ENCODE data around the gene SPRR3. TPM values are rescaled to one million over a fixed set of nuclear protein-coding genes. Genes with fewer than 3 reads are reported as not detected.

SPRR3 gene
- total RNA-seq: not detected

GRCh38 chr1:153001382-153001781 lies at the start of gene SPRR3:
SPRR3 (plus strand) TSS chr1:153001749; CDS start chr1:153003021, 1,272 bp downstream.
- no peaks in the 10 kb centered on the region for H3K27me3 ChIP-seq (ENCODE audit: control insufficient read depth in 3 of 3, insufficient read depth in 3 of 3, low read length in 3 of 3)
- peaks cover 0 to 2% (median 0%) of the 10 kb centered on the region in 3 donors for H3K9me3 ChIP-seq (ENCODE audit: control insufficient read depth in 3 of 3, low read length in 3 of 3)
- no peaks in the 10 kb centered on the region for H3K36me3 ChIP-seq (ENCODE audit: control insufficient read depth in 3 of 3, insufficient read depth in 3 of 3, low read length in 3 of 3)
- no peaks in the 10 kb centered on the region for H3K4me1 ChIP-seq (ENCODE audit: control insufficient read depth in 3 of 3, insufficient read depth in 3 of 3, low read length in 3 of 3)
- H3K27ac ChIP-seq (ENCODE audit: low read depth, low read length): no peak within 1 kb of the TSS
- no peak within 1 kb of the TSS for H3K9ac ChIP-seq (ENCODE audit: low read depth in 1 of 3, low read length in 3 of 3)
- no peak within 1 kb of the TSS for H3K4me3 ChIP-seq (ENCODE audit: low read length in 3 of 3)

- Histone ChIP-seq H3K4me1 (ENCODE audit: control insufficient read depth in 3 of 3, insufficient read depth in 3 of 3, low read length in 3 of 3) (no peaks in the 10 kb centered on the region), H3K9me3 (ENCODE audit: control insufficient read depth in 3 of 3, low read length in 3 of 3) (no peaks in the 10 kb centered on the region), H3K27ac (ENCODE audit: low read depth, low read length) (no peak overlapping the region), H3K9ac (ENCODE audit: low read depth in 1 of 3, low read length in 3 of 3) (no peak overlapping the region), H3K36me3 (ENCODE audit: control insufficient read depth in 3 of 3, insufficient read depth in 3 of 3, low read length in 3 of 3) (no peaks in the 10 kb centered on the region), H3K4me3 (ENCODE audit: low read length in 3 of 3) (no peak overlapping the region), H3K27me3 (ENCODE audit: control insufficient read depth in 3 of 3, insufficient read depth in 3 of 3, low read length in 3 of 3) (peaks cover 0 to 3% (median 0%) of the 10 kb centered on the region in 3 donors)
Observed at GRCh38 chr1:152953761-152954160, 47.8 kb upstream of the SPRR3 start.

GRCh38 chr1:152954436-152954835 lies 47.1 kb upstream of the SPRR3 start:
- Histone ChIP-seq H3K27me3 (ENCODE audit: control insufficient read depth in 3 of 3, insufficient read depth in 3 of 3, low read length in 3 of 3) (peaks cover 0 to 3% (median 0%) of the 10 kb centered on the region in 3 donors), H3K36me3 (ENCODE audit: control insufficient read depth in 3 of 3, insufficient read depth in 3 of 3, low read length in 3 of 3) (no peaks in the 10 kb centered on the region), H3K9me3 (ENCODE audit: control insufficient read depth in 3 of 3, low read length in 3 of 3) (no peaks in the 10 kb centered on the region), H3K4me1 (ENCODE audit: control insufficient read depth in 3 of 3, insufficient read depth in 3 of 3, low read length in 3 of 3) (no peaks in the 10 kb centered on the region), H3K27ac (ENCODE audit: low read depth, low read length) (no peak overlapping the region), H3K4me3 (ENCODE audit: low read length in 3 of 3) (no peak overlapping the region), H3K9ac (ENCODE audit: low read depth in 1 of 3, low read length in 3 of 3) (no peak overlapping the region)

- H3K36me3 ChIP-seq (ENCODE audit: control insufficient read depth in 3 of 3, insufficient read depth in 3 of 3, low read length in 3 of 3): no peaks in the 10 kb centered on the region
- H3K4me1 ChIP-seq (ENCODE audit: control insufficient read depth in 3 of 3, insufficient read depth in 3 of 3, low read length in 3 of 3): no peaks in the 10 kb centered on the region
- H3K9ac ChIP-seq (ENCODE audit: low read depth in 1 of 3, low read length in 3 of 3): no peak overlapping the region
- H3K27me3 ChIP-seq (ENCODE audit: control insufficient read depth in 3 of 3, insufficient read depth in 3 of 3, low read length in 3 of 3): peaks cover 0 to 4% (median 3%) of the 10 kb centered on the region in 3 donors
- peaks cover 0 to 3% (median 0%) of the 10 kb centered on the region in 3 donors for H3K9me3 ChIP-seq (ENCODE audit: control insufficient read depth in 3 of 3, low read length in 3 of 3)
- H3K4me3 ChIP-seq (ENCODE audit: low read length in 3 of 3): no peak overlapping the region
- H3K27ac ChIP-seq (ENCODE audit: low read depth, low read length): no peak overlapping the region
Observed at GRCh38 chr1:152957561-152957960, 44.0 kb upstream of the SPRR3 start.

- H3K4me3 ChIP-seq (ENCODE audit: low read length in 3 of 3): no peak overlapping the region
- no peak overlapping the region for H3K9ac ChIP-seq (ENCODE audit: low read depth in 1 of 3, low read length in 3 of 3)
- no peaks in the 10 kb centered on the region for H3K4me1 ChIP-seq (ENCODE audit: control insufficient read depth in 3 of 3, insufficient read depth in 3 of 3, low read length in 3 of 3)
- H3K9me3 ChIP-seq (ENCODE audit: control insufficient read depth in 3 of 3, low read length in 3 of 3): peaks cover 0 to 3% (median 0%) of the 10 kb centered on the region in 3 donors
- peaks cover 0 to 4% (median 0%) of the 10 kb centered on the region in 3 donors for H3K27me3 ChIP-seq (ENCODE audit: control insufficient read depth in 3 of 3, insufficient read depth in 3 of 3, low read length in 3 of 3)
- no peak overlapping the region for H3K27ac ChIP-seq (ENCODE audit: low read depth, low read length)
- no peaks in the 10 kb centered on the region for H3K36me3 ChIP-seq (ENCODE audit: control insufficient read depth in 3 of 3, insufficient read depth in 3 of 3, low read length in 3 of 3)
Observed at GRCh38 chr1:152959273-152959672, 42.3 kb upstream of the SPRR3 start.

- Histone ChIP-seq H3K36me3 (ENCODE audit: control insufficient read depth in 3 of 3, insufficient read depth in 3 of 3, low read length in 3 of 3) (no peaks in the 10 kb centered on the region), H3K27ac (ENCODE audit: low read depth, low read length) (no peak overlapping the region), H3K9ac (ENCODE audit: low read depth in 1 of 3, low read length in 3 of 3) (no peak overlapping the region)
Observed at GRCh38 chr1:152959801-152960451, 41.6 kb upstream of the SPRR3 start.

GRCh38 chr1:152960452-152961044 lies 41.0 kb upstream of the SPRR3 start:
- no peak overlapping the region for H3K9ac ChIP-seq (ENCODE audit: low read depth in 1 of 3, low read length in 3 of 3)
- H3K9me3 ChIP-seq (ENCODE audit: control insufficient read depth in 3 of 3, low read length in 3 of 3): peaks cover 0 to 3% (median 0%) of the 10 kb centered on the region in 3 donors
- no peaks in the 10 kb centered on the region for H3K4me1 ChIP-seq (ENCODE audit: control insufficient read depth in 3 of 3, insufficient read depth in 3 of 3, low read length in 3 of 3)
- no peak overlapping the region for H3K27ac ChIP-seq (ENCODE audit: low read depth, low read length)
- no peaks in the 10 kb centered on the region for H3K36me3 ChIP-seq (ENCODE audit: control insufficient read depth in 3 of 3, insufficient read depth in 3 of 3, low read length in 3 of 3)
- H3K4me3 ChIP-seq (ENCODE audit: low read length in 3 of 3): no peak overlapping the region
- H3K27me3 ChIP-seq (ENCODE audit: control insufficient read depth in 3 of 3, insufficient read depth in 3 of 3, low read length in 3 of 3): peaks cover 0 to 4% (median 3%) of the 10 kb centered on the region in 3 donors

More at GRCh38 chr1:152959801-152960451, 41.6 kb upstream of the SPRR3 start:
- Histone ChIP-seq H3K4me3 (ENCODE audit: low read length in 3 of 3) (no peak overlapping the region), H3K9me3 (ENCODE audit: control insufficient read depth in 3 of 3, low read length in 3 of 3) (peaks cover 0 to 3% (median 0%) of the 10 kb centered on the region in 3 donors), H3K4me1 (ENCODE audit: control insufficient read depth in 3 of 3, insufficient read depth in 3 of 3, low read length in 3 of 3) (no peaks in the 10 kb centered on the region), H3K27me3 (ENCODE audit: control insufficient read depth in 3 of 3, insufficient read depth in 3 of 3, low read length in 3 of 3) (peaks cover 0 to 4% (median 3%) of the 10 kb centered on the region in 3 donors)

GRCh38 chr1:152961226-152961891 lies 40.2 kb upstream of the SPRR3 start:
- no peak overlapping the region for H3K9ac ChIP-seq (ENCODE audit: low read depth in 1 of 3, low read length in 3 of 3)
- H3K9me3 ChIP-seq (ENCODE audit: control insufficient read depth in 3 of 3, low read length in 3 of 3): peaks cover 0 to 3% (median 0%) of the 10 kb centered on the region in 3 donors
- H3K4me3 ChIP-seq (ENCODE audit: low read length in 3 of 3): no peak overlapping the region
- H3K27me3 ChIP-seq (ENCODE audit: control insufficient read depth in 3 of 3, insufficient read depth in 3 of 3, low read length in 3 of 3): peaks cover 0 to 4% (median 3%) of the 10 kb centered on the region in 3 donors
- no peak overlapping the region for H3K27ac ChIP-seq (ENCODE audit: low read depth, low read length)
- no peaks in the 10 kb centered on the region for H3K4me1 ChIP-seq (ENCODE audit: control insufficient read depth in 3 of 3, insufficient read depth in 3 of 3, low read length in 3 of 3)
- no peaks in the 10 kb centered on the region for H3K36me3 ChIP-seq (ENCODE audit: control insufficient read depth in 3 of 3, insufficient read depth in 3 of 3, low read length in 3 of 3)

GRCh38 chr1:152962876-152963415 lies 38.6 kb upstream of the SPRR3 start:
- Histone ChIP-seq H3K36me3 (ENCODE audit: control insufficient read depth in 3 of 3, insufficient read depth in 3 of 3, low read length in 3 of 3) (no peaks in the 10 kb centered on the region), H3K9ac (ENCODE audit: low read depth in 1 of 3, low read length in 3 of 3) (no peak overlapping the region), H3K4me1 (ENCODE audit: control insufficient read depth in 3 of 3, insufficient read depth in 3 of 3, low read length in 3 of 3) (no peaks in the 10 kb centered on the region)

More at GRCh38 chr1:152962876-152963415, 38.6 kb upstream of the SPRR3 start:
- no peak overlapping the region for H3K27ac ChIP-seq (ENCODE audit: low read depth, low read length)
- H3K4me3 ChIP-seq (ENCODE audit: low read length in 3 of 3): no peak overlapping the region
- peaks cover 0 to 6% (median 4%) of the 10 kb centered on the region in 3 donors for H3K27me3 ChIP-seq (ENCODE audit: control insufficient read depth in 3 of 3, insufficient read depth in 3 of 3, low read length in 3 of 3)
- peaks cover 0 to 3% (median 0%) of the 10 kb centered on the region in 3 donors for H3K9me3 ChIP-seq (ENCODE audit: control insufficient read depth in 3 of 3, low read length in 3 of 3)

All from skeletal muscle tissue (tissue), 4 donors.